ENCODE data around the gene NF2.

DNA sequence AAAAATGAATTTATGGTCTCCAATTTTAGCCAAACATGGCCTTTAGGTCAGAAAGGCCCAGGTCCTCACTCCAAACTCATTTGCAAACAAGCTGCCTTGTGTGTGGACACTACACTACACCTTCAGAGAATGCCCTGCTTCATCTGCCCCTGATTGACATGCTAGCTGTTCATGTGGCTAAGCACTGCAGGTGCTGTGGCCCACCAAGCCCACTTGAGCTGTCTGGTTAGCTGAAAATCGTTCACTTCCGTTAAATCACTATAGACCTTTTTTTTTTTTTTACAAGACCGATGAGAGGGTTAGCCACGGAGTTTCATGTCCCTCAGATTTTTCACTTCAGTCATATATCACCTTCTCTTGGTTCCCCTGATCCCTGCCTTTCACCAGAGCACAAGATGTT lies 39.3 kb downstream of the NF2 start:
- TF ChIP-seq, protein P1, sequence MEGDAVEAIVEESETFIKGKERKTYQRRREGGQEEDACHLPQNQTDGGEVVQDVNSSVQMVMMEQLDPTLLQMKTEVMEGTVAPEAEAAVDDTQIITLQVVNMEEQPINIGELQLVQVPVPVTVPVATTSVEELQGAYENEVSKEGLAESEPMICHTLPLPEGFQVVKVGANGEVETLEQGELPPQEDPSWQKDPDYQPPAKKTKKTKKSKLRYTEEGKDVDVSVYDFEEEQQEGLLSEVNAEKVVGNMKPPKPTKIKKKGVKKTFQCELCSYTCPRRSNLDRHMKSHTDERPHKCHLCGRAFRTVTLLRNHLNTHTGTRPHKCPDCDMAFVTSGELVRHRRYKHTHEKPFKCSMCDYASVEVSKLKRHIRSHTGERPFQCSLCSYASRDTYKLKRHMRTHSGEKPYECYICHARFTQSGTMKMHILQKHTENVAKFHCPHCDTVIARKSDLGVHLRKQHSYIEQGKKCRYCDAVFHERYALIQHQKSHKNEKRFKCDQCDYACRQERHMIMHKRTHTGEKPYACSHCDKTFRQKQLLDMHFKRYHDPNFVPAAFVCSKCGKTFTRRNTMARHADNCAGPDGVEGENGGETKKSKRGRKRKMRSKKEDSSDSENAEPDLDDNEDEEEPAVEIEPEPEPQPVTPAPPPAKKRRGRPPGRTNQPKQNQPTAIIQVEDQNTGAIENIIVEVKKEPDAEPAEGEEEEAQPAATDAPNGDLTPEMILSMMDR (IDR thresholded peaks at IDR 0.05), result no peak
- no peak for TF ChIP-seq EP300 (IDR thresholded peaks at IDR 0.05)

Measured in ovary (tissue), 3 donors.